Fibroblast of skin of scalp (primary cell): ENCODE results near the gene MR1.
A peak's percentile ranks its signal among the peaks of the same experiment; 100 is the strongest.
"Not testable (repeated sequence)": the region's sequence is repeated elsewhere in the genome, so short reads cannot be mapped to it uniquely, and the experiment has no call there.

Source experiments
- DNase-seq: peaks from one replicate; pipeline ENCODE4 v3.0.0-alpha.2; 2013

MR1 gene

GRCh38 chr1:181032535-181032934 is 1.2 kb upstream of the MR1 start:
- no peak for DNase-seq

- no peak for DNase-seq
Observed at GRCh38 chr1:181033128-181033798, 520 bp upstream of the MR1 start.

- not testable (repeated sequence) for DNase-seq
Observed at GRCh38 chr1:181035210-181035609, 1.4 kb downstream of the MR1 start.

GRCh38 chr1:181036107-181036836 is 2.5 kb downstream of the MR1 start:
- no peak for DNase-seq

GRCh38 chr1:181037386-181037785 is 3.6 kb downstream of the MR1 start:
- DNase-seq, result no peak

GRCh38 chr1:181038399-181038873 is 4.7 kb downstream of the MR1 start:
- DNase-seq, result peak; percentile 73

GRCh38 chr1:181040284-181040865 is 6.6 kb downstream of the MR1 start:
- DNase-seq, result no peak

GRCh38 chr1:181043025-181043888 is 9.5 kb downstream of the MR1 start:
- DNase-seq, result no peak

GRCh38 chr1:181044449-181044966 is 10.7 kb downstream of the MR1 start:
- DNase-seq, result no peak

- DNase-seq, result not testable (repeated sequence)
Observed at GRCh38 chr1:181045946-181046345, 12.2 kb downstream of the MR1 start.

GRCh38 chr1:181049378-181049777 is 15.6 kb downstream of the MR1 start:
- DNase-seq, result no peak

- DNase-seq, result no peak
Observed at GRCh38 chr1:181050922-181051321, 17.1 kb downstream of the MR1 start.

GRCh38 chr1:181056560-181056959 is 22.8 kb downstream of the MR1 start:
- no peak for DNase-seq

- no peak for DNase-seq
Observed at GRCh38 chr1:181057079-181057478, 23.3 kb downstream of the MR1 start.

- DNase-seq, result no peak
Observed at GRCh38 chr1:181059435-181059834, 25.7 kb downstream of the MR1 start.

- DNase-seq, result no peak
Observed at GRCh38 chr1:181060066-181060465, 26.3 kb downstream of the MR1 start.

GRCh38 chr1:181060947-181061346 is 27.2 kb downstream of the MR1 start:
- not testable (repeated sequence) for DNase-seq

GRCh38 chr1:181061487-181061886 is 27.7 kb downstream of the MR1 start:
- DNase-seq, result no peak

GRCh38 chr1:181061891-181062835 is 28.4 kb downstream of the MR1 start:
- DNase-seq, result no peak

- peak; percentile 46 for DNase-seq
Observed at GRCh38 chr1:181062836-181063428, 29.1 kb downstream of the MR1 start.
